ENCODE data around the gene HMGCLL1. TPM values are rescaled to one million over a fixed set of nuclear protein-coding genes. Genes with fewer than 3 reads are reported as not detected.

The HMGCLL1 gene
- total RNA-seq, 3 donors from 2014 or later = 0.27 to 1.0 (median 0.46) TPM

- intact Hi-C loops (cut with DNase I, micrococcal nuclease) = no loop called here
Observed at GRCh38 chr6:55494411-55494810, 84.6 kb downstream of the HMGCLL1 start.

GRCh38 chr6:55492259-55492658 is 86.7 kb downstream of the HMGCLL1 start:
- H3K4me3 ChIP-seq = no peak overlapping the region
- intact Hi-C loops (cut with DNase I, micrococcal nuclease) = no loop called here
- no peaks in the 10 kb centered on the region for H3K4me1 ChIP-seq (ENCODE audit: low read depth)
- no peak for TF ChIP-seq CTCF (IDR thresholded peaks at IDR 0.05)
- no peaks in the 10 kb centered on the region for H3K36me3 ChIP-seq (ENCODE audit: low read depth)
- no peak for DNase-seq
- no peak for ATAC-seq
- no peaks in the 10 kb centered on the region for H3K9me3 ChIP-seq

More at GRCh38 chr6:55494411-55494810, 84.6 kb downstream of the HMGCLL1 start:
- no peak for TF ChIP-seq CTCF (IDR thresholded peaks at IDR 0.05)
- Histone ChIP-seq H3K4me3 (no peak overlapping the region), H3K9me3 (no peaks in the 10 kb centered on the region), H3K4me1 (ENCODE audit: low read depth) (no peaks in the 10 kb centered on the region), H3K36me3 (ENCODE audit: low read depth) (no peaks in the 10 kb centered on the region)
- ATAC-seq = no peak
- no peak for DNase-seq

- ATAC-seq = no peak
- TF ChIP-seq CTCF (IDR thresholded peaks at IDR 0.05) = no peak
- no peaks in the 10 kb centered on the region for H3K4me1 ChIP-seq (ENCODE audit: low read depth)
- DNase-seq = no peak
- intact Hi-C loops (cut with DNase I, micrococcal nuclease) = no loop called here
- H3K4me3 ChIP-seq = no peak overlapping the region
- H3K36me3 ChIP-seq (ENCODE audit: low read depth) = no peaks in the 10 kb centered on the region
- H3K9me3 ChIP-seq = no peaks in the 10 kb centered on the region
Observed at GRCh38 chr6:55490871-55491270, 88.1 kb downstream of the HMGCLL1 start.

- ATAC-seq (no peak), DNase-seq (no peak)
- intact Hi-C loops (cut with DNase I, micrococcal nuclease) = no loop called here
- no peaks in the 10 kb centered on the region for H3K4me1 ChIP-seq (ENCODE audit: low read depth)
- no peaks in the 10 kb centered on the region for H3K36me3 ChIP-seq (ENCODE audit: low read depth)
- no peak for TF ChIP-seq CTCF (IDR thresholded peaks at IDR 0.05)
- H3K9me3 ChIP-seq = no peaks in the 10 kb centered on the region
- no peak overlapping the region for H3K4me3 ChIP-seq
Observed at GRCh38 chr6:55474382-55474781, 104.6 kb downstream of the HMGCLL1 start.

GRCh38 chr6:55473722-55474121 is 105.3 kb downstream of the HMGCLL1 start:
- DNase-seq (no peak), ATAC-seq (no peak)
- no peaks in the 10 kb centered on the region for H3K9me3 ChIP-seq

More at GRCh38 chr6:55473722-55474121, 105.3 kb downstream of the HMGCLL1 start:
- TF ChIP-seq CTCF (IDR thresholded peaks at IDR 0.05) = no peak
- no peak overlapping the region for H3K4me3 ChIP-seq
- H3K4me1 ChIP-seq (ENCODE audit: low read depth) = no peaks in the 10 kb centered on the region
- intact Hi-C loops (cut with DNase I, micrococcal nuclease) = no loop called here
- H3K36me3 ChIP-seq (ENCODE audit: low read depth) = no peaks in the 10 kb centered on the region

All from mucosa of descending colon (tissue), 3 donors.